GM19351 (cell line): ENCODE measurements around the gene SEPHS2.

Experiments
- ATAC-seq: cut with Tn5 transposase; IDR thresholded peaks from one replicate; pipeline ENCODE4 v1.9.1; 2021; ENCODE audit warnings: mild to moderate bottlenecking, moderate library complexity; ENCODE audit not compliant: unreplicated experiment

The SEPHS2 gene

DNA sequence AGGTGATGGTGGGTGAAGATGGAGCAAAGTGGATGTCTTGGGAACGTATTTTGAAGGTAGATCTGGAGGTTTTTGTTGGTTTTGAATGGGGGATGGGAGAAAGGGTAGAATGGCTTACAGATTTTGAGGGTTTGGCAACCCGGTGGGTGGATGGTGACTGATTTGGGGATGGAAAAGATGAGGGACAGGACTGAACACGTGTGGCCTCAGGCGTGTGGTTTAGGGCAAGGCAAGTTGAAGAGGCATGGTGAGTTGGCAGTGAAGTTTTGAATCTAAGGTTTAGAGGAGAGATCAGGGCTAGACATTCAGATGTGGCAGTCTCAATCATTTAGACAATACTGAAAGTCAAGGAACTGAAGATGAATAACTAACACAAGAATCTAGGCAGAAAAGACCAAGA, 10.8 kb downstream of the SEPHS2 start:
- ATAC-seq, result no peak

DNA sequence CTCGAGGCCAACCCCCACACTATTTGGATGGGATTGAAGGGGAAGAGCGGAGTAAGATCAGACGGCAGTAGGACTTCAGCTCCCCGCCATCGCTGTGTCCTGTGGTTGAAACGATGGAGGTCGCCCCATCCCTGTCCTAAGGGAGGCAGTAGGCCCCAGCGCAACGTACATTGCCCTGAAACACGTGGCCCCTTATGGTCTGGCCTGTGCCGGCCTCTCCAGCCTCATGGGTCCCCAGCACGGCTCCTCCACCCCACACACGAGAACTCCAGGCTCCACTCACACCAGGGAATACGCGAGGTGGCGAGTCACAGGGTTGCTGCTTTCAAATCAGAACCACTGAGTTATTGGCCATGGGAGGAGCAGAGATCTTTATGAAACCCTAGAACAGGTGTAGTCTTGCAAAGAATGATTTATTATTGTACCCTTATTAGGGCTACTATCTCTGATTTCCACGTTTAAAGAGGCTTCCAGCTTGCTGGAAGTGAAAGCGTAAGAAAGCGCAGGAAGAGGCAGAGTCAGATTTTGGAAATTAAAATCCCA, 15.2 kb downstream of the SEPHS2 start:
- peak; percentile 16 for ATAC-seq

DNA sequence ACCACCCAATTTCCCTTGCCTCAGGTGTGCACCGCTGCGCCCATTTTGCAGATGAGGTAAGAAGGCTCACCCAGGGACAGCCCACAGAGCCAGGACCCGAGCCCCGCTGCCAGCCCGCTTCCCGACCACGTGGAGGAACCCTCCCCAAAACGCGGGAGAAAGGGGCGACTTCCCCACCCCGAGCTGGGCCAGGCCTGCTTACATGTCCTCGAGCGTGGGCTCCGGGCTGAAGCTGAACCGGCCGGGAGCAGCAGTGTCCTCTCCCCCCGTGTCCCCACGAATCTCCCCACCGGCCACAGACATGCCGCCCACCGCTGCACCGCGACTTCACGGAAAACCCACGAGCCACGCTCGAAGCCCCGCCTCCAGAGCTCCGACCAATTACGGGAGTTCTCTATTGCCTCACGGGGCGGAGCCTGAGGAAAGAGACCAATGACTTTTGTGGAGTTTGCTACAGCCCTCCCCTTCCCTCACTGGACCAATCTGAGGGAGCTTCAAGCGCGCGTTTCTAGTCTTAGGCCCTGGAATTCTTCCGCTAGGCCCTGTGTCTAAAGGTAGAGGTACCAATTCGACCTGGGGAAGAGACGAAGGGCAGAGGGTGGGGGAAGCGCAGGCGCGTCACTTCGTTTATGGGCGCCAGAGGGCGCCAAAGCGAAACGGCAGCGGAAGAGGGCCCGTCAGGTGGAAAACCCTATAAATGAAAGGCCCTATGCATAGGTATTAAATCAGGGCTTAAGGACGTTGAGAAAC, 15.8 kb downstream of the SEPHS2 start, which contains the start of gene DCTPP1:
TSS of gene DCTPP1 (minus strand) at position 353 of the 750 bp plus-strand sequence. CDS start at position 303, 50 bp downstream.
- ATAC-seq, result peak; percentile 97

DNA sequence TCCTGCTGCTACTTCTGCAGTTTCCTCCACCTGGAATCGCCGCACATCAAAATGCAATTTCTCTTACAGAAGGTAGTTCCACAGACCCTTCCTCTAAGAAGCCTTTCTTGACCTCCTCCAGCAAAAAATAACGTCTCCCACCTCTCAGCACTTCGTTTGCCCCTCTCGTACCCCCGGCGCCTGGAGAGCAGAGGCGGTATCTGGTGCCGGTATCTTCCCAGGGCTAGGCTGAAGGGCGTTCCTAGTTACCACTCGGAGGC, 16.3 kb downstream of the SEPHS2 start:
- ATAC-seq, result no peak

DNA sequence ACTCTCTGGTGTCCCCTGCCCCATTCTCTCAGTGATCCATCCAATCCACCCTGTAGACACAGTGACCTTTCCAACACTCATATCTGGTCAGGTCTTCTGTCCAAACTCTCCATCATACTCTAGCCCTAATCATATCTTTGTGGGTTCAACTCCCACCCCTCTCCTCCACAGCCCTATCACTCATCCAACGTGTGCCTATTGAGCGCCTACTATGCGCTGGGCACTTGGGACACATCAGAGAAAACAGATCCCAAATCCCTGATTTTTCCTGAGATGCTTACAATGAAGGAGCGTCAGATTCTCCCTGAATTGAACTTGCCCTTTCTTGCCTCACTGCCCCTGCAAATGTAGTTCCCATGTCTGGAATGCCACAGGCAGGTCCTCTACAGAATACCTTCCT, 17.6 kb downstream of the SEPHS2 start:
- no peak for ATAC-seq

DNA sequence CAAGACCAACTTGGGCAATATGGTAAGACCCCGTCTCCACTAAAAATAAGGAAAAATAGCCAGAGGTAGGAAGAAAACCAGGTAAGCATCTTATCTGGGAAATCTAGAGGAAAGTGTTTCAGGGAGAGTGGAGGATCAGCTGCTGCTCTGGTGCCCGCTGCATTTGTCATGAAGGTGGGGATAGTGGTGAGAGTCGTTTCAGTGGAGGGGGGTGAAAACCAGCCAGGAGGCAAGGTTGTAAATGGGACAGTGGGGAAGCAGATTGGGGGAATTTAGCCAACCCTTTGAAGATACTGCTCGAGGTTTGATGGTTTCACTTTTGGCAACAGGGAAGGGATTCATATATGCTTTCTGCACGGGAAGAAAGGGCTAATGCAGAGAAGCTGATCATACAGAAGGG, 24.7 kb downstream of the SEPHS2 start:
- no peak for ATAC-seq

DNA sequence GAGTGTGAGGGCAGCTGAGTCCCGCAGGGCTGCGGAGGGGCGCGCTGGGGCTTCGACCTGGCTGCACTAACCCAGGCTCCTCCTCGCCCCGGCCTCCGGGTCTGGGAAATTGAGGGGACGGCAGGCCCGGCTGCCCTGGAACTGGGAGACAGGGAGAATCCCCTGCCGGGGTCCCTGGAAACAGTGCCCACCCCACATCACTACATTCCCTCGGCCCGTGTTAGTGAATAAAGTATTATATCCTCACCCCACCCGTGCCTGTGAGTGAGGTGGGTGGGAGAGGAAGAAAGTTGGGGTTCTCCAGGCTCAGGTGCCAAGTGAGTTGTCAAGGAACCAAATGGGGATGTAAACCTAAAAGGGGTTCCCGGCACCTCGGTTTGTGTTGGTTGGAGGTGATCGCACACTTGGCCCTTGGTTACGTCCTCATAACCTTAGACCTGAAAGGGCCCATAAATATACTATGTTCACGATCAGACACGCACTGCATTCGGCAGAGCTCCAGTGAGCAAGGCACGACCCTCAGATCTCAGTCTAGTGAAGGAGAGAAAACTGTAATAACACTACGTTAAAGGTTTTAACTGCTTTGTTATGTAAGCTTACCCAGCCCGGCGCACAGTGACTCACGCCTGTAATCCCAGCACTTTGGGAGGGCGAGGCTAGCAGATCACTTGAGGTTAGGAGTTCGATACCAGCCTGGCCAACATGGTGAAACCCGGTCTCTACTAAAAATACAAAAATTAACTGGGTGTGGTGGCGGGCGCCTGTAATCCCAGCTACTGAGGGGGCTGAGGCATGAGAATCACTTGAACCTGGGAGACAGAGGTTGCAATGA, 27.1 kb downstream of the SEPHS2 start:
- no peak for ATAC-seq

DNA sequence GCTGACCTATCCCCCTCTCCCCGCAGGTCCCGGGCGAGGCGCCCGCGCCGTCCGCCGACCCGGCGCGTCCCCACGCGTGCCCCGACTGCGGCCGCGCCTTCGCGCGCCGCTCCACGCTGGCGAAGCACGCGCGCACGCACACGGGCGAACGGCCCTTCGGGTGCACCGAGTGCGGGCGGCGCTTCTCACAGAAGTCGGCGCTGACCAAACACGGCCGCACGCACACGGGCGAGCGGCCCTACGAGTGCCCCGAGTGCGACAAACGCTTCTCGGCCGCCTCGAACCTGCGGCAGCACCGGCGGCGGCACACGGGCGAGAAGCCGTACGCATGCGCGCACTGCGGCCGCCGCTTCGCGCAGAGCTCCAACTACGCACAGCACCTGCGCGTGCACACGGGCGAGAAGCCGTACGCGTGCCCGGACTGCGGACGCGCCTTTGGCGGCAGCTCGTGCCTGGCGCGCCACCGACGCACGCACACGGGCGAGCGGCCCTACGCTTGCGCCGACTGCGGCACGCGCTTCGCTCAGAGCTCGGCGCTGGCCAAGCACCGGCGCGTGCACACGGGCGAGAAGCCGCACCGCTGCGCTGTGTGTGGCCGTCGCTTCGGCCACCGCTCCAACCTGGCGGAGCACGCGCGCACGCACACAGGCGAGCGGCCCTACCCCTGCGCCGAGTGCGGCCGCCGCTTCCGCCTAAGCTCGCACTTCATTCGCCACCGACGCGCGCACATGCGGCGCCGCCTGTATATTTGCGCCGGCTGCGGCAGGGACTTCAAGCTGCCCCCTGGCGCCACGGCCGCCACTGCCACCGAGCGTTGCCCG, 27.9 kb downstream of the SEPHS2 start:
- ATAC-seq, result peak; percentile 86

DNA sequence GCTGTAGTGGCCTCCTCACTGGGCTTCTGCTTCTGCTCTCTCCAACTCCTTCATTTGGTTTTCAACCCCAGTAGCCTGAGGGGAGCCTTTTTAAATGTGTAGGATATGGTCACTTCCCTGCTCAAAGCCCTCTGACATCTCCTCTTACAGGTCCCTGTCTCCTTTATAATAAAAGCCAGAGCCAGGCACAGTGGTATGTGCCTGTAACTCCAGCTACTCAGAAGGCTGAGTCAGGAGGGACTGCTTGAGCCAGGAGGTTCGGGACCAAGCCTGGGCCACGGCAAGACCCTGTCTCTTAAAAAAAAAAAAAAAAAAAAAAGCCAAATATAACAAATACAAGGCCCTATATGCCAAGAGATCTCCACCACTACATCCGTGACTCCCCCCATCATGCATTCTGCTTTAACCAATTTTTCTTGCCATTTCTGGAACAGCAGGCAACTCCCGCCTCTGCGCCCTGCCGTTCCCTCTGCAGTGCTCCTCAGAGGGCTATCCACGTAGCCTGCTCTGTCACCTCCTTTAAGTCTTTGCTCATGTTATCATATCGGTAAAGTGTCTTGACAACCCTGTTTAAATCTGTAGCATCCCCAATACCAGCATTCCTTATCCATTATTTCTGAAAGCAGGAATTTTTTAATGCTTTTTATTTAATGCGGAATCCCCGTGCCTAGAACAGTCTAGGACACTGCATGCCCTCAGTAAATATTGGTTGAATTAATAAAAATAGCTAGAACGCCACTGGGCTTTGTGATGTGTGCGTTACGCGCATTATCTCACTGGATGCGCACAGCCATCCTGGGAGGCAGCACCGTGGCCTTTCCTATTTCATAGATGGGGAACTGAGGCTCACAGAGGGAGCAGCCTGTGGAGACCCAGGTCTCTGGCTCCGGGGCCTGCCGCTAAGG, 28.8 kb downstream of the SEPHS2 start:
- no peak for ATAC-seq

DNA sequence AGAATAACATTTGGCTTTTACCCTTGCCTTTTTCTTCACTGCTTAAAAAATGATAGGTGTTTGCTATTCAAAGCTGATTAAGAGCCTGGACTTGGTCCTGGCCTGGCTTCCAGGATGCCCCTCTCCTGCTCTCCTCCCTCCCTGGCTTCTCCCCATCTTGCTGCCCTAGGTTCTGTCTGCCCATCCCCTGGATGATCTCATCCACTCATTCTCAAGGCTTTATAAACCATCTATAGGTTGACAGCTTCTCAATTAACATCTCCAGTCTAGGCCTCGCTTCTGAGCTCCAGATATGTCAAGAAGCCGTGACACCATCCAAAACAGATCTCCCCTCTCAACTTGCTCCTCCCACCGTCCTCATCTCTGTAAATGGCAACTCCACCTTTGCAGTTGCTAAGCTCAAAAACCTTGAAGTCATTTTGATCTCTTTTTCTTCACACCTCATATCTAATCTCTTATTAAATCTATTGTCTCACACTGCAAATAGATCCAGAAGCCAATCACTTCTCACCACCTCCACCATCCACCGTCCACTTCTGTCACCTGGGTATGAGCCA, 29.5 kb downstream of the SEPHS2 start:
- no peak for ATAC-seq

DNA sequence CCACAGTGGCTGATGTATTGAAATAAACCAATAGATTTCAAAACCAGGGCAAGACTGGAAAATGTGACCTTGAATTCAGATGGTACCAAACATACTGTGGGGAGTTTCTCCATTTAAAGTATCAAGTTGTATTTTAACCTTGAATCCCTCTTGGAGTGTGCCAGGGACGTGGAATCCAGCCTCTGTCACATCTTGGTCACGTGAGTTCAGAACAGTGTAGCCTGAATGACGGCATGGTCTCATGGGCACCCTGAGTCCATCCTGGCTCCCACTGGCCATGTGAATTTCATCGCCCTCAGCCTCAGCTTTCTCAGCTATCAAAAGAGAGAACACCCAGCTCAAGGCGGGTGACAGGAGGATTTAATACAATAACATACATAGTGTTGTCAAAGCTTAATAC, 31.5 kb downstream of the SEPHS2 start:
- ATAC-seq, result no peak

DNA sequence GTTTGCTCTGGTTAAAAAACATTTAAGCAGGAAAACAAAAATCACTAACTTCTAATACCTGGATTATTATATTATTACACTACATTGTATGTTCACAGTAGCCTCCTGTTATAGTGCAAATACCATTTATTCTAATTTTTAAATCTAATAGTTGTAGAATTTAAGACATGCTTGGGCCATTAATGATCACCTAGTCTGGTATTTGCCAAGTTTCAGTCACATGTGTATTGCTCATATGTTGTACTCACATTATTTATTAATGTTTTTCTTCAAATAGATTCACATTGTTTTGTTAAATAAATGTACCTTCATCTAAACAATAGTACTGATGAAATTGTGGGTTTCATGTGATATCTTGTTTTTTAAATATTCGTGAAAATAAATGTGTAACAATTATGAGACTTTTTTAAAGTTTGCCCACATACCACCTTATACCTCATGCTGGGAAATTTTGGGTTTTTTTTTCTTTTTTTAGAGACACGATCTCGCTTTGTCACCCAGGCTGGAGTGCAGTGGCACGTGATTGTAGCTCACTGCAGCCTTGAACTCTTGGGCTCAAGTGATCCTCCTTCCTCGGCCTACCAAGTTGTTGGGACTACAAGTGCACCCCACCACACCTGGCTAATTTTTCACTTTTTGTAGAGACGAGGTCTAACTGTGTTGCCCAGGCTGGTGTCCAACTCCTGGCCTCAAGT, 32.4 kb downstream of the SEPHS2 start:
- no peak for ATAC-seq

DNA sequence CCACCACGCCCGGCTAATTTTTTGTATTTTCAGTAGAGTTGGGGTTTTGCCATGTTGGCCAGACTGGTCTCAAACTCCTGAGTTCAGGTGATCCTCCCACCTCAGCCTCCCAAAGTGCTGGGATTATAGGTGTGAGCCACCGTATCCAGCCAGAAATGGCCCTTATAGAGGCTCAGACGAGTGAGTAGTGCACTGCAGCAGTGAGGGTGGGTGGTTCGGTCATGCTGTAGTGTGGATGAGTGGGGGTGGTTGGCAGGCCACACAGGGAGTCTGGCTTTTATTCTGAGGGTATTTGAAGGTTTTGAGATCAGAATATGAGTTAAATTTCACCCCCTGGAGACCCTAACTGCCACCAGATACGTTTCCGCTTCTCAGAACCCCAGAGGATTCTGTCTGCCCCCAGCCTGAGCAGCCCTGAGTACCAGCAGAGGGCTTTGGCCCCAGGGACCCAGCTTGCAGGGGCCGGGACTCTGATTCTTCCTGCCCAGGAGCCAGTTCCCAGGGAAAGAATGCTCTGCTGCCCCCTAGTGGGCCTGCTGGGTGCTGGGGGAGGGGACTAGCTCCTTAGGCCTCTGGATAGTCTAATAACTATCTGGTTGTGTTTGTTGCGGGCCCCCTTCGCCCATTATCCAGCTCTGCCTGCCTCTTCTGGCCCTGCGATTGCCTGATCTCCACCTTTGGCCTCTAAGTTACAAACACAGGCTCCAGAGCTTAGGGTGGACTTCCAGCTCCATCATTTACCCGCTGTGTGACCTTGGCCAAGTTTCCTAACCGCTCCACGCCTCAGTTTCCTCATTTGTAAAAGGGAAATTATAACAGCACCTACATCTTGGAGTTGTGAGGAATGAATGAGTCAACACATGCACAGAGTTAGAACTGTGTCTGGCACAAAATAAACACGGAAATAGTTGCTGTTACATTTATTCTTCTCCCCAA, 36.3 kb downstream of the SEPHS2 start:
- ATAC-seq, result no peak

DNA sequence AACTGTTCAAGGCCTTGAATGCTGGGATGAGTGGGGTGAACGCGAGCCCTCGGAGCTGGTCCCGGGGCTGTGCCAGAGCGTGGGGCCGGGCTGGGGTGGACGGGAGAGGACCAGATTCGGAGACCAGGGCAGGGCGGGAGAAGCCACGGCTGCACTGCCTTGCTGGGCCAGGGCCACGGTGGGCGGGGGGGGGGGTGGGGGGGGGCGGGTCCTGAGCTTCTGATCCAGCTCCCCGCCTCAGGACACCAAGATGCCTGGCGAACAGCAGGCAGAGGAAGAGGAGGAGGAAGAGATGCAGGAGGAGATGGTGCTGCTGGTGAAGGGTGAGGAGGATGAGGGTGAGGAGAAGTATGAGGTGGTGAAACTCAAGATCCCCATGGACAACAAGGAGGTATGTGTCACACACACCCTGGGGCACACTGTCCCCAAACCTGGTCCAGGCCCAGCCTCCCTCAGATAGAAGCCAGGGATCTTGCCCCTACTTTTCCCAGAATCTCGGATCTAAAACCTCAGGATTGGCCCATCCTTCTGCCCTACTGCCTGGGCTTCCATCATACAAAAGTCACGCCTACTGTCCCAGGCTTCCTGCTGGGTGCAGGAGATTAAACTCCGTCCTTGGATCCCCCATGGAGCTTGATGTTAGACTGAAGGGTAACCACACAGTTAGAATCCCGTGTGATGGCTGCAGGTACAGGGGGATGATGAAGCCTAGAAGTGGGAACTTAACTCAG, 37.7 kb downstream of the SEPHS2 start:
- no peak for ATAC-seq

DNA sequence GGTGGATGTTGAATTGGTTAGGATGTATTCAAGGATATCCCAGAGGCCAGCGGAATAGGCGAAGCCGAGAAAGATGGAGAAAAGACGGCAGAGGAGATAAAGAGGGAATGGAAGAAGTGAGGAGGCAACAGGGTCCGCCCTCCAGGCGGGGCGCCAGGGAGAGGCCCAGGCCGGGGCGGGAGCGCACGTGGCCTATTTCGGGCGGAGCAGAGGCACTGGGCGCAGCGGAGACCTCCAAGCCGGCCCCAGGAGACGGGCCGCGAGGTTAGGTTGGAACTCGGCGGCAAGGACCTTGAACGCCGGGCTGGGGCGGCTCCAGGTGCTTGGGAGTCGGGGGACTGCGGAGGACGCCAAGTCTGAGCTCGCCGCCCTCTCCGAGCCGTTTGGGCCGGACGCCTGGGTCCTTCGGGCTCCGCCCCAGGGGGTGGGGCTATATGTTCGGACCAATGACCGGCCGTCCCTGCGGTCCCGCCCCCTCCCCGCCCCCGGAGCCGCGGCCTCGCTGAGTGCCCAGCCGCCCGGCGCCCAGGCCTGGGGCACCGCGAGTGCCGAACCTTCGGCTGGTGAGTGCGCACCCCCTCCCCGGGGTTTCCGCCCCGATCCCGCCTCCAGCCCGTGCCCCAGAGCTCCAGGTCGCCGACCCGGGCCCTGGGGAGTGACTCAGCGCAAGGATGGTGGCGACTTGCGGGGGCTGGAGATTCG, 38.4 kb downstream of the SEPHS2 start, which contains the start of gene ZNF771:
TSS of gene ZNF771 (plus strand) at position 505 of the 702 bp plus-strand sequence. CDS start 448 bp downstream, outside the sequence.
- ATAC-seq, result peak; percentile 84

DNA sequence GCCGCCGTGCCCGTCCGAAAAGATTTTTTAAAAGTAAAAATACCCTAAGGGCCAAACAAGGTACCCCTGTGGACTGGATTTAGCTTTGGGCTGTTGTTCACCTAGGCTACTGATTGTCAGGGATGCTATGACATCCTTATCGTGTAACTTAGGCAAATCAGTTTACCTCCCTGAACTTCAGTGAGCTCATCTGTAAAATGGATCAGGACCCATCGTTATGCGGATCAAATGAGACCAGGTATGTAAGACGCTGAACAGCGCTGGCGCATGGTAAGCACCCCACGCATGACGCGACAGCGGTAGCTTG, 38.9 kb downstream of the SEPHS2 start:
- ATAC-seq, result peak; percentile 21
